Esophagus muscularis mucosa (tissue), 4 donors: ENCODE measurements around the gene ANO3.

ENCODE experiments used
- CTCF ChIP-seq, 3 experiments: fragments of 200-600 bp in 2 of 3; fragments of 450-650 bp in 1 of 3; sonication (generic) in 2 of 3; IDR thresholded peaks; one replicate each; pipeline ENCODE4 v1.5.1; 2017 to 2019; ENCODE audit warnings: antibody characterized with exemption in 3 of 3, mild to moderate bottlenecking in 2 of 3, moderate library complexity in 1 of 3
- EP300 ChIP-seq: sonication (generic); formaldehyde crosslinking; IDR thresholded peaks from one replicate; pipeline ENCODE4 v1.6.1; 2017; ENCODE audit warnings: antibody characterized with exemption
- POLR2AphosphoS5 ChIP-seq, 2 donors: sonication (generic); formaldehyde crosslinking; IDR thresholded peaks; one replicate each; pipeline ENCODE4 v1.6.1; 2017; ENCODE audit warnings: antibody characterized with exemption in 2 of 2

GRCh38 chr11:26558190-26558589, 226.3 kb downstream of the ANO3 start:
- TF ChIP-seq POLR2AphosphoS5 (IDR thresholded peaks at IDR 0.05) (no peak), CTCF (IDR thresholded peaks at IDR 0.05) (no peak), EP300 (no peak)
